ENCODE results near the gene ABCA2.
A peak's percentile ranks its signal among the peaks of the same experiment; 100 is the strongest.

ABCA2 gene

DNA sequence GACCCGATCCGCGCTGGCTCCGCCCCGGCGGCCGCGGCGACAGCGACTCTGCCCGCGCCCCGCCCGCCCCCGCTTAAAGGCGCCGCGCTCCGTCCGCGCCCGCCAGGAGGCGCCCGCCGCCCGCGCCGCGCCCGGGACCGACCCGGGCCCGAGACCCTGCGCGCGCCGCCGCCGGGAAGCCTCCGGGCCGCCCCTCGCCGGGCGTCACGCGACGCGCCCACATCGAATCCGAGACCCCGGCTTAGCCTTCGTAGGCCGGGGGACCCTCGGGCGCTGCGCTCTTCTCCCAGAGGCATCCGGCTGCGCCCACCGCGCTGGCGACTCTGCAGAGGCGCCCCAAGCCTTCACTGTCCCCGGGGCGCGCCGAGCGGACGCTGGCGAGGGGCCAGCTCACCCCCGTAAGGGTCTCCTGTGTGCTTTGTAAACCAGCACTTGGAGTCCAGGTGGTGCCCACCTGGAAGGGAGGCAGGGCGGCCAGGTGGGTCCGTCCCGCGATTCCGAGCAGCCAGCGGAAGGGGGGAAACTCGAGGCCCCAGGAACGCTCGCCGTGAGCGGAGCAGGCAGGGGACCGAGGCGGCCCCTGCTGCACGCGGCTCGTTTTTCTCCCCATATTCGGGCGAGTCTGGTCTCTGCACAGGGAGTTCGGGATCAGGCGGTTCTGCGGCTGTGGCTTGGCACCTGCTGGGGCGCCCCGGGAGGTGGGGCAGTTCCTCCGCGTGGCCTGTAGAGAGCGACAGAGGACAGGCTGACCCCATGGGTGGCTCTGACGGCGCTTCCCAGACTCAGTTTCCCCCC is 423 bp upstream of the ABCA2 start:
- peak; percentile 60 to 64 for DNase-seq

DNA sequence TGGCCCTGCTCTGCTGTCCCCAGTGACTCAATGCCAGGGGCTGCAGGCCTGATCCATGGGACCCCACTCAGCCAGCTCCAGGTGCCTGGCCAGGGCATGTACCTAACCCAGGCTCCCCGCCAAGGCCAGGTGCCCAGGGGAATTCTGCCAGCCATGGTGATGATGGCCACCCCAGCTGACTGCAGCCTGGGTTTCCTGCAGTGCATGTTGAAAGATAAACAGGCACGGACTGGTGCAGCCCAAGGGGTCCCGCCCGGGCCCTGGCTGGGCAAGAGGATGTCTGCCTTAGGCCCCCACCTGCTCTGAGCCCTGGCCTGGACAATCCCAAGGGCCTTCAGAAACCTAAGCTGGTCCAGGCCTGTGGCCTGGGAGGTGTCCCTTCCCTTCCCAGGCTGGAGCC is 1.2 kb downstream of the ABCA2 start:
- DNase-seq: no peak

DNA sequence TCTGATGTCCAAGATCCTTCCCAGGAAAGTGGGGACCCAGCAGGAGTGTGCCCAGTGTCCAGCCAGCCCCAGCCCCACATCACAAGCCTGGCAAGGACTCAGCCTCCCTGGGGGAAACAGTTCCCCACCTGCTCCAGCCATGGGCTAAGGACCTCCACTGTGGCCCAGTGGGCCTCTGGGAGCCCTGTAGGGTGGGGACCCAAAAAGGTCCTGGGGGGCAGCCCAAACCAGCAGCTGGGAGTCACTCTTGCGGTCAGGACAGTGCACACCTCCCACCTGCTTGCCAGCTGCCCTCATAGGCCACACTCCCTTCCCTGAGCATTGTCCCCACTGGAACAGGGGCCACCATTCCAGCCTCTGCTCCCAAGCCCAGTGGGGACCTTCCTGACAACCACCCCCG is 1.7 kb downstream of the ABCA2 start:
- no peak for DNase-seq

DNA sequence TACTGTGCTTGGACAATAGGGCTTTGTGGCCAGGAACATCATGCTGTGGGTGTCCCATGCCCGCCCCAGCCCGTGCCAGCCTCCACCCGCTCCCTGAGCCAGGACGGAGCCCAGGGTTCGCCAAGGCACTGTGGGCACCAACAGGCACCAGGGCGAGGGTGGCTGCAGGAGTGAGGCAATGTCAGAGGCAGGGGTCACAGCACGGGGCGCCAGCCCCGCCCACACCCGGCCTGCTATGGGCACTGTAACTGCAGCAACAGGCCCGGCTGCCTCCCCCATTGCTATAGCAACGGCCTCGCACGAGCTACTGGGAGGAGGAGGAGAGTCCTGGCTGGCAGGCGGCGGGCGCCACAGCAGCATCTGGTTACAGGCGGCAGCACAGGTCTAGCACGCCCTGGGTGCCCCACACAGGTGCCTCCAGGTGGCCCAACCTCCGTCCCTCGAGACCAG is 2.5 kb downstream of the ABCA2 start:
- no peak for DNase-seq

DNA sequence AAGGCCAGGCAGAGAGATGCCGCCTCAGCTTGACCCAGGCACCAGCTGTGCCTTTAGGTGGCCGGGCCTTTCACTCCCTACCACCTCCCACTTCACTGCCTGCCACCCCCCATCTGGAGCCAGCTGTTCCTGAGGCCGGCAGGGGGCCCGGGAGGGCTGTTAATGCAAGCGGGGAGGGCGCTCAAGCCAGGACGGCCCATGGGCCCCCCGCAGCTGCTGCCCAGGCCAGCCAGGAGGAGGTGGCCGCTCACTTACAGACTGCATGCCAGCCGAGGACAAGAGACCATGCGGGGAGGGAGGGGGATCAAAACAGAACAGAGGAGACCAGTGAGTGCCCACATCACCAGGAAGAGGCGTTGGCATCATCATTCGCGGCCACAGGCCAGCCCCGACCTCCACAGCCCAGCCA is 4.5 kb downstream of the ABCA2 start:
- no peak for DNase-seq

DNA sequence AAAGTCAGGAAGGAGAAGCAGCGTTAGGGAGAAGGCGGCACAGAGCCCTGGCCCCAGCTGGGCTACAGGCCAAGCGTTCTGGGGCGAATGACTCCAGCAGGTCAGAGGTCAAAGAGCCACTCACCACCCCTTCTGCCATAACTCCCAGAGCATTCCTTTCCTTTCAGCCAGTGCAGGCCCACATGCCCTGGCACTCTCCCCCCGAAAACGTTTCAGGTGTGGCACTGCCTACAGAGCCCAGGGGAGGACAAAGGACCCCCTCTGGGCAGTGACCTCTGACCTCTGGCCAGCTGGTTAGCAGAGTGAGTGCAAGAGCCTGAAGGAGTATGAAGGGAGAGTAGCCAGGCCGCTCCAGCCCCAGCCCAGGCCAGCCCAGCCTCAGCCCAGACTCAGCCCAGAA is 4.9 kb downstream of the ABCA2 start:
- no peak for DNase-seq

DNA sequence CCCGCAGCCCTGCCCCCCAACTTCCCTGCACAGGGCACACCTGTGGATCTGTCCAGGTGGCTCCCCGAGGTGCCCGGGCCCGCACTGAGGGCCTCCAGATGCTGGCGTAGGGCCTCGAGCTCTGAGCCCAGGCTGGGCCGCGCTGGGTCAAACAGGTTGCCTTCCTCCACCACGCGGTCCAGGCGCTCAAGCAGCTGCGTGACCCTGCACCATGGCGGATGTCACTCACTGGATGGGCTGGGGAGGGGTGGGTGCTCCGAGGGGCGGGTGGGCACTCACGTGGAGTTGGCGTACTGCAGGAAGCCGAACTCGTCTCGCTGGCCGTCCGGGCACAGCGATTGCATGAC is 5.4 kb downstream of the ABCA2 start:
- no peak for DNase-seq

DNA sequence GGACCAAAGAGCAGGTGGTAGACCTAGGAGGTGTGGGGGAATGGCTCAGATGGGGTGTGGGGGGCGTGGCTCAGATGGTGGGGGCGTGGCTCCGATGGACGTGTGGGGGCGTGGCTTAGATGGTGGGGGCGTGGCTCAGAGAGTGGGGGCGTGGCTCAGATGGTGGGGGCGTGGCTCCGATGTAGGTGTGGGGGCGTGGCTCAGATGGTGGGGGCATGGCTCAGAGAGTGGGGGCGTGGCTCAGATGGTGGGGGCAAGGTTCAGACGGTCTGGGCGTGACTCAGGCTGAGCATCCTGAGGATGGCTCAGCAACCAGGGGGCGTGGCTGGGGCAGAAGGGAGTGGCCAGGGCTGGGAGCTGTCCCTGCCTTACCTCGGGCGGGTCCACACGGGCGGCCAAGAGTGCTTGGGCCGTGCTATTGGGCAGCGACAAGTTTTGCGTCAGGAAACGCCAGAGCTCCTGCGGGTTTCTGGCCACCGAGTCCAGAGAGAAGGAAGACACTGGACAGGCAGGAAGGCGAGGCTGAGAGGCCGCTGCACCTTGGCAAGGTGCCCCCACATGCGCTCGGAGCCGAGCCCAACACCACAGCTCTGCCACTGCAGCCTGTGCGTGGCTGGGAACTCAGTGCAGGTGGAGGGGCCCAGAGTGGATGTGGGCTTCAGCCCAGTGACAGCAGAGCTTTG is 5.9 kb downstream of the ABCA2 start:
- peak; percentile 67 to 78 for DNase-seq

DNA sequence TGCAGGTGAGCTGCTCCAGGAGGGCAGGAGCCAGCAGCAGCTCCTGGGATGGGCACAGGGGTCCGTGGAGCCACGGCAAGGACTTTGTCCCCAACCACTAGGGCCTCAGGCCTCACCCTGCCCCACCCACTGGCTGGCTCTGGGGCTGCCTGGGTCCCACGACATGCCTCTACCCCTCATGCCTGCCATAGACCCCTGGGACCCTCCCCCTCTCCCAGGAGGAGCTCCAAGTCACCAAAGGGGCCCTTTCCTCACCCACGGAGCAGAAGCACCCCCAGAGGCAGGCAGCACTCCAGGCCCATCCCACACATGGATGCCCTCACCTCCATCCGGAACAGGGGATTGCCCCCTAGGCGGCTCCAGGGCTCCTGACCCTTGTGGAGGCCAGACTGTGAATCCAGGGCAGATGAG is 6.5 kb downstream of the ABCA2 start:
- no peak for DNase-seq

DNA sequence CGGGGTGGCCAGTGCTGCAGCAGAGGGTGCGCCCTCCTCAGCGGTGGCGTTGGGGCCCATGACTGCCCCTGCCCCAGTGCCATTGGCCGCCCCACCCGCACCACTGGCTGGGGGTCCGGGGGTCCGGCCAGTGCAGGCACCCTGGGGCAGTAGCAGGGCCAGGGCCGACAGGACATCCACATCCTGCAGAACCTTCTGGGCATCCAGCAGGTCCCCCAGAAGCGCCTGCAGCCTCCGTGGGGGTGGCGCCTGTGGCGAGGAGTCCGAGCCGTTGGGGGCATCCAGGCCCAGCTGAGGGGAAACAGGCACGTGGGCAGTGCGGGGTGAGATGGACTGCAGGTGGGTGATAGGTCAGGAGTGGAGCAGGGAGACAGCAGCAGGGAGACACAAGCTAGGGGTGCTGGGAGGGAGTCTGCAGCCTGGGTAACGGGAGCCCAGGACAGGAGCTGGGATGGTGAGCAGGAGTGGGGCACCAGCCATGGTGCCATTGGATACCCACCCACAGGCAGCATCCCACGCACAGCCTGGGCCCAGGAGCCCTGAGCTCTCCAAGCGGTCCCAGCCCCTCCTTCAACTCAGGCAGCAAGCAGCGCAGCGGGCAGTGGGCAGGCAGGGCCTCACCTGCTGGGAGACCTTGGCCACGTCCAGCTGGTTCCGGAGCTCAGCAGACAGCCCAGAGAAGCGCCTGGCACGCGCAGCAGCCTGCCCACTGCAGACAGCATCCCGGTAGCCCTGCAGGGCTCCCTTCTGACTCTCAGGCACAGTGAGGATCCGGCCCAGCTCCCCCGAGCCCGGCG is 7.1 kb downstream of the ABCA2 start:
- no peak for DNase-seq

DNA sequence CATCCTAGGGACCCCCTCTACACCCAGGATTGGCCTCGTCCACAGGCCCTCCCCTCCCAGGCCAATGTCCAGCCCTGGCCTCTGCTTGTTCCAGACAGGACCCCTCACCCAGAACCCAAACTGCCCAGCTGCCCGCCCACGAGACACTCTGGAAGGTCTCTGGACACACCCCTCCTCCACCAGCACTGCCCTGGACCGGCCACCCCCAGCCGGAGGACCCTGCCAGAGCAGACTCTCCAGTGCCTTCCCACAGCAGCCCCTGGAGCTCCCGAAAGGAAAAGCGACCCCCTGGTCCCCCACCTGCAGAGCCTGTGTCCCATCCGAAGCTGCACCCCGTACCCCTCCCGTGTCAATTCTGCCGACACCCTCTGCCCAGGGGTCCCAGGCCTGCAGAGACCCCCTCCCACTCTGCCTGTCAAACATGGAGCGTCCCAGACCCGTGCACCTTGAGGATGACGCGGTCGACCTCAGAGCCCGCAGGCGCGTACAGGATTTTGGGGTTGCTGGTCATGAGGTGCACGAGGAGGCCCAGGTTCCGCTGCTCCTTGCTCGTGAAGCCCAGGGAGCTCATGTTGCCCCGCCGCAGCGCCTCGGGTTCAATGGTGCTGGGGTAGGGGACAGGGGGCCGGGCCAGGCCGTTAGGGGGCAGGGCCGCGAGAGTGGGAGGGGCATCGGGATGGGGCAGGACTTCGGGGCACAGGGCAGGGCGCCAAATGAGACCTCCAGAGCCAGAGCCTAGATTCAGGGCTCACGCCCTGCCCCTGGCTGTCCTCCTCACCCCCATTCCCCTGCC is 8.0 kb downstream of the ABCA2 start:
- no peak for DNase-seq

DNA sequence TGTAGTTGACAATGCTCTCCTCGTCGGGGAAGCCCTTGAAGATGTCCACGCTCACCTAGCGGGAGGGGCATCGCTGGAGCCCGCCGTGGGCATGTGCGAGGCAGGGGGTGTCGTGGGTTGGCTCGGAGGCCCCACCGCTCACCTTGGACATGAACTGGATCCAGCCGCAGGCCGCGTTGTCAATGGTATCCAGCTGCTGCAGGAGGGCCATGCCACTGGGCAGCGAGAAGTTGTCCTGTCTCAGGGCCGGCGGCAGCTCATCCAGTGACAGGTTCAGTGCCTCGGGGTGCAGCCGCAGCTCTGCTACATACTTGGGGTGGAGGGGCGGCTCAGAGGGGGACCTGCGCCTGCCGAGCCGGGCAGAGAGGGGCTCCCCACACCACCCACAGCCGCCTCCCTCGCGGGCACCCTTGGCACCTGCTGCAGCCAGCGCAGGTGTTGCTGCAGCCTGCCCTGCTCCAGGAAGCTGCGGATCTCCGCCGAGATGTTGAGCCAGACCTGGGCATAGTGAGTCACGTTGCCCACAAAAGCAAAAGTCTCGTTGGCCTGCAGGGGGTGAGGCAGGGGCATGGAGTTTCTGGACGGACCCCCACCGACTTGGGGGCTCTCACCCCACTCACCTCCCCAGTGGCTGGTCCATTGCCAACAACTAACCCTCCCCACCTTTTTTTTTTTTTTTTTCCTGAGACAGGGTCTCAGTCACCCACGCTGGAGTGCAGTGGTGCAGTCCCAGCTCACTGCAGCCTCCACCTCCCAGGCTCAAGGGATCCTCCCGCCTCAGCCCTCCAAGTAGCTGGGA is 9.1 kb downstream of the ABCA2 start:
- no peak for DNase-seq

DNA sequence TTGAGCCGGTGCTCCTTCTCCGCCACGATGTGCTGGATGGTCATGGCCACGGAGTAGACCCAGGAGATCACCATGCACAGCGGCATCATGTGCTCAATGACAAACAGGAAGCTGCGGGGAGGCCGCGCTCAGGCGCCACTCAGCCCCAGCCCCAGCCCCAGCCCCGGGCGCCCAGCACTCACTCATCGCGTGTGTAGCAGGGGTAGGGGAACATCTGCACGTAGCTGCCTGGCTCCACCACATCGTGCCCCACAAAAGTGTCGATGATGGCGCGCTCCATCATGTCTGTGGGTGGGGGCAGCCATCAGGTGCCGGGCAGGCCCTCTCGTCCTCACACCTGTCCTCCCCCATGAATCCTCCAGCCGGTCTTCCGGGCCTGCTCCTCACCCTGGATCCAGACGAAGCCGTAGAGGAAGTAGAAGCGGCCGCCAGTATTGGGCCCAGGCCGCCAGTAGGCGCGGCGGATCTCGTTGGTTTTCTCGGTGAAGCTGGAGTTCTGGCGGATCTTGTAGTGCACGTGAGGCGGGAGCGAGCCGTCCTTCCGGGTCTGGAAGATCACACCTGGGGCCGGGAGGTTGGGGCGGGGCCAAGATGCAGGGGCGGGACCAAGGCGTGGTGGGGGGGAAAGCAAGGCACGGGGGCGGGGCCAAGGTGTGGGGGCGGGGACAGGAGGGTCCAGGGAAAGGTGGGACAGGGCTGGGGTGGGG is 10.1 kb downstream of the ABCA2 start:
- no peak for DNase-seq

DNA sequence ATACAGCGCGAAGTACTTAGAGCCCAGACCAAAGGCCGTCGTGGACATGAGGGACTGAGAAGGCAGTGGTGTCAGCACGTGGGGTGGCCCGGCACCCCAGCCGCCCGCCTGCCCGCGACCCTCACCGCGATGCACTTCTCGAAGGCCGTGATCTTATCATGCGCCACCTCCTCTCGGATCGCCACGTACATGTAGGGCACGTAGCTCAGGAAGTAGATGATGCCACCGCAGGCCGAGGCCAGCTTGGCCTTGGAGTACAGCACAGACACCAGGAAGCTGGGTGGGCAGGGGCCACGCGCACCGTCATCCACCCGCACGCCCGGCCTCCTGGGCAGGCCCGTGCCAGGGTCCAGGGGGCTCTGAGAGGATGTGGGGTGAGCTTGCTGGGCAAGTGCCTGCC is 11.0 kb downstream of the ABCA2 start:
- DNase-seq: no peak

DNA sequence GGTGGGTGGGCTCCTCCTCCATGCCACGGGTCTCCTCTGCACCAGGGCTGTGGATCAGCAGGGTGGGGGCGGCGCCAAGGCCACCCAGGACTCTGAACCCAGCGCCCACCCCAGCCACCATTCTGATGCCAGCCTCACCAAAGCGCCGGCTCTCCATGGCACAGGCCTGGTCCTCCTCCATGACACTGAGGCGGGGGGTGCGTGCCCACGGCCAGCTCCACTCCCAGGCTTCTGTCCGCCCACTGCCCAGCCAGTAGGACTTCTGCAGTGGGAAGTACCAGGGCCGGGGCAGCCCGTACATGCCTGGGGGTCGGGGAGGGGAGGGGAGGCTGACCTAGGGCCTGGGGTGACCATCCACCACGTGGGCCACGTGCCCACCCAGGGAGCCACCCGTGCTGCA is 11.6 kb downstream of the ABCA2 start:
- DNase-seq: no peak

DNA sequence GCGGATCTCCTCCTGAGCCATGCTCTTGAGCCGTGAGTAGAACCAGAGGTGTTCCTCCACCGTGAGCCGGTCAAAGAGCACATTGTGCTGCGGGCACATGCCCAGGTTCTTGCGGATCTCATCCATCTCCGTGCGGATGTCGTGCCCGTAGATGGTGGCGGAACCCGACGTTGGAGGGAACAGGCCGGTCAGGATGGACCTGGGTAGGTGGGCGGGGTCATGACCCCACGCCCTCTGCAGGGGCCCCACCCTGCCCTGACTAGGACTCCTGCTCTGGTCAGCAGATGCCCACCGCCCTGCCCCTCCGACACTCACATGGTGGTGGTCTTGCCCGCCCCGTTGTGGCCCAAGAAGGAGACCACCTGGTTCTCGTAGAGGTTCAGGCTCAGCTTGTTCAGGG is 12.1 kb downstream of the ABCA2 start:
- DNase-seq: no peak

DNA sequence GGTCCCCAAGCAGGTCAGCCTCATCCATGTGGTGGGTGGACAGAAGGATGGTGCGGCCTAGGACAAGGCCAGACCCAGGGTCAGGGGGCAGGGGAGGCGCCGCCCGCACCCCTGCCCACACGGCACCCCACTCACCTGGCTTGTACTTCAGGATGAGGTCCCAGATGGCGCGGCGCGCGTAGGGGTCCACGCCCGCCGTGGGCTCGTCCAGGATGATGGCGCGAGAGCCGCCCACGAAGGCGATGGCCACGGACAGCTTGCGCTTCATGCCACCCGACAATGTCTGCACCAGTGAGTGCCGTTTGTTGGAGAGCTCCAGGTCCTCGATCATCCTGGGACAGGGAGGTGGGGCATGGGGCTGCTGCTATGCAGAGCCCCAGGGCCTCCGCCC is 12.5 kb downstream of the ABCA2 start:
- DNase-seq: no peak

DNA sequence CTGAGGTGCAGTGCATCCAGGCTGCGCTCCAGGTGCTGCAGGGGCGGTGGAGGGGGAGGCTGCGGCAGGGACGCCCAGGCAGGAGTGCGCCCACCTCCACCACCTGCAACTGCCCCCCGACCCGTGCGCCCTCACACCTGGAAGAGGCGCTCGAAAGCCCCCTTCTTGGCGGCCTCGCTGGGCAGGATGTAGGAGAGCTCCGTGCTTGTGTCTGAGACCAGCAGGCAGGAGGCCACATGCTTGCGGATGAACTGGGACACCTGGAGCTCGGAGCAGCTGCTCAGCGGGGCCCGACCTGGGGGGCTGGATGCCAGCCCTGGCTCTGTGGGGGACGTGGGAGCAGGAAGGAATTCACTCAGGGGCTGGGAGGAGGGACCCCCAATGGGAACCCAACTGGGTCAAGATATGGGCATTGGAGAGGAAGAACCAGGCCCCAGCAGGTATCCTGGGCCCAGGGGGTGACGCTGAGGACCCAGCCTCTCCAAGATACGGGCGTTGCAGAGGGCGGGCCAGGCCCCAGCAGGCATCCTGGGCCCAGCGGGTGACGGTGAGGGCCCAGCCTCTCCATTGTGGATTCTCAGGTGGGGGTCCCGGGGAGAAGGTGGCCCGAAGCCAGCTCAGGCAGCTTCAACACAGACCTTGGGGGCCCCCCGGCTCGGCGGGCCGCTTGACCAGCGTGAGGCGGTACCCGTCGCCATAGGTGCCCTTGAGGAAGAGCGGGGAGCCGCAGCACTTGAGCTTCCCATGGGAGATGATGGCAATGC is 13.1 kb downstream of the ABCA2 start:
- DNase-seq: no peak

DNA sequence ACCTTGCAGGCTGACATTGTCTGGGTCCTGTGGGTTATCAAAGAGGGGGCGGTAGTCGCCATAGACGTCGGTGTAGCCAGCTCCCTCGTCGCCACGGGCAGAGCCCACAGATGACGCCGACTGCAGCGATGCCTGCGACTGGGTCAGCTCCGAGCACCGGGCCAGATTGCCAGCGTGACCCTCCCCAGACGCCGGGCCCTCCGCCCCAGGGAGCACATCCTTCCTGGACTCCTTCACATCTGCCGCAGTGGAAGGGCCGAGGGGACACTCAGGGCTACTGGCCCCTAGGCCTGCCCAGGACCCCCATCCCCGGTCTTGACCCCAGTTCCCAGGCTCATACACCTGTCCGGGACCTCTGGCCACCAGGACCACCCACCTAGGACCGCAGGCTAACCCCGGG is 13.9 kb downstream of the ABCA2 start:
- DNase-seq: no peak

DNA sequence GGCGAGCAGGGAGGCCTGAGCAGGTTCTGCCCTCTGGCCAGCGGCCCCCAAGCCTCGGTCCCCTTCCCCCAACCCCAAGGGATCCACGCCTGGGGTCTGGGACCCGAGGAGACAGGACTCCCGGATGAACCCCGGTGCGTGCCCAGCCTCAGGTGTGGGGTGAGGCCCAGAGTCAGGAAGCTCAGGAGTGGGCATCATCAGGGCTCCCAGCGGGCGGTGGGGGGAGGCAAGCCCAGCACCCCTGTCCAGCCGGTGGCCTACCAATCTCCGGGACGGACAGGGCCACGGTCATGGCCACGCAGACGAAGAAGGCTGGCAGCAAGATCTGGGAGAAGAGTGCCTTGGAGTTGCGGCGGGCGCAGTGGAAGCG is 14.5 kb downstream of the ABCA2 start:
- no peak for DNase-seq

All from activated CD4-positive, alpha-beta T cell treated with anti-CD3 and anti-CD28 coated beads for 4 hours (primary cell).